ENCODE results near the gene GRIP2.

Gene GRIP2

DNA sequence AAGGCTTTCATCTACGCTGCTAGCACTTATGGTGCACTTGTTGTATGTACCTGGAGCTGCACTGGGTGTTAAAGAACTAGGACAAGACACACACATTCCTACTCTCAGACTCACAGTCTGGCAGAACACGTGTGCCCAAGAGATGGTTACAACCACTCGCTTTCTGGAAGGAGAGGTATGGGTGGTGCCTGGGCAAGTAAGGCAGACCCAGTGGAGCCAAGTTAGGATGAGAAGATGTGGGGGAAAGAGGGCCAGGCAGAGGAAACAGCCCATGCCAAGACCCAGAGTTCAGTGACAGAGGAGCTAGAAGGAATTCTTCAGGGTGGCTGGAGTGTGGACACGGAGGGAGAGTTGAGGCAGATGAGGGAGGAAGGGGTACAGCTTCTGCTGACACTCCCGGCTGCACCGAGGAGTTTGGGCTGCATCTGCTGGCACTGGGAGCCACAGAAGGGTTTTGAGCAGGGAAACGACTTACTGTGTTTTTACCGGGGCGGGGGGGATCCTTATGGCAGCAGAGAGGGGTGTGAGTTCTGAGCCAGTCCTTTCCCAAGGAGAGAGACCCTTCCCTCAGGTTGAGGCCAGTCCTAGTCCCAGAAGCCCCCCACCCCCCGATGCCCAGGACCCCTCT is 59.0 kb downstream of the GRIP2 start:
- no peak for DNase-seq

GRCh38 chr3:14480207-14481017 is 59.7 kb downstream of the GRIP2 start:
- no peak for DNase-seq

DNA sequence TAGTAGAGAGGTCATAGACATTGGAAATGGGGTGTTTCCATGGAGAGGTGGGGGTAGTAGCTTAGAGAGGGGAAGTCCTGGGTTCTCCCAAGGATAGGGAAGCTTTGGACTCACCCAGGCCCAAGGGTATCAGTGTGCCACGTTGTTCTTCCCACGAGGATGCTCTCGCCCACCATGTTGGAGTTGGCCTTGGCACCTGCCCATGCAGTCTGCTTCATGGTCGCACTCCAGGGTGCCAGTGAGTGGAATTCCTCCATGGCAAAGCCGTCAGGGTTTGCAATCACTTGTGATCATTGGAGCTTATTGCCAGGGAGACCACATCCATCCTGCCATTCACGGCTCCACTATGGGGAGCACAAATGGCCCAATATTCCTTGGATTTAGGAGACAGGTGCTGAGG is 60.6 kb downstream of the GRIP2 start:
- no peak for DNase-seq

- no peak for DNase-seq
Measured at GRCh38 chr3:14478956-14479550, 61.1 kb downstream of the GRIP2 start.

GRCh38 chr3:14477311-14477935 is 62.7 kb downstream of the GRIP2 start:
- DNase-seq = no peak

- DNase-seq = no peak
Measured at GRCh38 chr3:14476583-14477265, 63.4 kb downstream of the GRIP2 start.

- DNase-seq = no peak
Measured at GRCh38 chr3:14475621-14476020, 64.5 kb downstream of the GRIP2 start.

DNA sequence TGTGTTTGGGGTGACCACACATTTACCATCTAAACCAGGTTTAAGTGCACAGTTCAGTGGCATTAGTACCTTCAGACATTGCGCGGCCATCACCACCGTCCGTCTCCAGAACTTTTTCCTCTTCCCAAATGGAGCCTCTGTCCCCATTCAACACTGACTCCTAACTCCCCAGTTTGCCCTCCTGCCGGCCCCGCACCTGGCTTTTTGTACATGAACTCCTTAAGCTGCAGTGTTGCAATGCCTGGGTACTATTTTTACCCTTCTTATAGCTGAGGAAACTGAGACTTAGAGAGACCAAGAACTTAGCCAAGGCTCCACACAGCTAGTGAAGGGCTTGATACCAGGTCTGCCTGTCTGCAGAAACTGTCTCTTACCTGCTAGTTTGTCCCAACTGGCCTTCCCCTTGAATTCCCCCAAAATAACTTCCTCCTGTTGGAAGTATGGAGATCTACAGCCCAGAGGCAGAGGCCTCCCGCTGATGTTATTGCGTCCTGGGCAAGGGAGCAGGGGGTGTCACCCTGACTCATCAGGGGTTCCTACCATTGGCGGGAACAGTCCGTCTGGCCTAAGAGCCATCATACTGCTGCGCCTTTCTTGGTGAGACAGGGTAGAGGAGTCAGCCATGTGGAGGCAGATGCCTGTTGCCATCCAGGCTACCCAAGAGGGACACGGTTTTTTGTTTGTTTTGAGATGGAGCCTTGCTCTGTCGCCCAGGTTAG is 65.6 kb downstream of the GRIP2 start:
- DNase-seq = no peak

- no peak for DNase-seq
Measured at GRCh38 chr3:14473411-14473891, 66.7 kb downstream of the GRIP2 start.

DNA sequence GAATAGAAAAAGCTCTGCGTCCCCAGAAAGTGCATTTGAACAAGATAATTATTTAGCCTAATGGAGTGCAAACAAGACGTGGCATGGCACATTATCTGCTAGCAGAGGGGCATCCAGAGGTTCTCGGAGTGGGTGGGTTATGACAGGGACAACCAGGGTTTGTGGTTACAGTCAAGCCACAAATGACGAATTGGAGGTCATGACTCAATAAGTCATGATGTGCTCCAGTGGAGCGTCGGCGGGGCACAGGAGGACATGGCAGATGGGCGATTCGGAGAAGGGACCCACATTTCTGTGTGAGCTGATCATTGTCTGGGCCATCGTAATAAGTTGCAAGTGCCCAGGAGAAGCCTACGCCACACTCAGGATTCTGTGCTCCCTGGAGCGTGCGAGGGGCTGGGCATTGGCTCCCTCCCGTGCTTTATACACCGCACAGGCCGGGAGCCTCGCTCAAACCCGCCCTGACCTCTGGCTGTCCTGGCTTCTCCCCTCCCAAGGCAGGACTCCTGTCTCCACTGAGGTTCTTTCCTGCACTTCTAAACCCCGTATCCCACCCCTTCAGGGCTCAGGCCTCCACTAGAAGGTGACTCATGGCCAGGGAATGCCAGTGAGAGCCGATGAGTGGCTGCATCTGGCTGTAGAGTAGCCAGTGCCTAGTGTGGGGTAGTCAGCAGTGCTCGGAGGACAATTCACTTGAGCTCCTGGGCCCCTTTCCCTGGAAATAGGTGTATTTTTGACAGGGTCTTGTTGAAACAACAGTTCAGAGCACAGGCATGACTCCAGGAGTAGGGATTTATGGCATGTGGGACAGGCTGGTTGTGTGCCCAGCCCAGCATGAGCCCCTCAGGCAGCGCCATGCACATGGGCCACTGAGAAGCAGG is 67.4 kb downstream of the GRIP2 start:
- no peak for DNase-seq

GRCh38 chr3:14471690-14472089 is 68.5 kb downstream of the GRIP2 start:
- no peak for DNase-seq

DNA sequence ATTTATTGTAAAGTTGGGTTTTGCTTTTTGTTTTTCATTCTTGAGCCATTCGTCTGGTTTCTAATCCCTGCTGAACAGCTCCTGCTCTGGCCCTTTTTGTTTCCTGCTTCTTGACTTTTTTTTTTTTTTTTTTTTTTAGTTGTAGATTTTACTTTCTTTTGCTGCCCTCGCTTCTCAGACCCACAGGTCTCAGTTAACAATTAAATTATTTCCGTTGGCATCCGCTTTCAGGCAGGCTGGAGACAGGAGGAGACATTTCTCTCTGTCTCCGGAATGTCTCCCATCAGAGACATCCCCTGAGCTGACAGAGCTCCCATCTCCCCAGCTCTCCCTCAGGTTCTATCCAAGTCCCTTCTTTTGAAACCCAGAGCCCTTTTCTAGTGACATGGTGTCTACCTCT is 69.1 kb downstream of the GRIP2 start:
- no peak for DNase-seq

DNA sequence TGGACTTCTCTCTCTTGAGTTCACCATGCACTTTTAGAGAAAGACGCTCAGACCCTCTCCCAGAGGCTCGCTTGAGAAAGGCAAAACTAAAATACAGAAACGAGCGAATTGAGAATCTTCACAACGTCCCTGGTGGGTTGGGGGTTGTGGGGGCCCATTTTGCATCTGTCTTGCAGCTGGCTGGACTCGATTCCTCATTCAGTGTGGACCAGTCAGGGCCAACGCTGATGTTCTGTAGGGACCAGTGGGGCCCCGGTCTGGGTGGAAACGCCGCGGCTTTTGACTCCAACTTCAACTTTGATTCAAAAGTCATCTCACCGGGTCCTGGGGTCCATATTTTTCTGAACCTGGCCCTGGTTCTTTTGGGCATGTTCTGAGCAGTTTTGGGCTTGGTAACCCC is 69.7 kb downstream of the GRIP2 start:
- no peak for DNase-seq

DNA sequence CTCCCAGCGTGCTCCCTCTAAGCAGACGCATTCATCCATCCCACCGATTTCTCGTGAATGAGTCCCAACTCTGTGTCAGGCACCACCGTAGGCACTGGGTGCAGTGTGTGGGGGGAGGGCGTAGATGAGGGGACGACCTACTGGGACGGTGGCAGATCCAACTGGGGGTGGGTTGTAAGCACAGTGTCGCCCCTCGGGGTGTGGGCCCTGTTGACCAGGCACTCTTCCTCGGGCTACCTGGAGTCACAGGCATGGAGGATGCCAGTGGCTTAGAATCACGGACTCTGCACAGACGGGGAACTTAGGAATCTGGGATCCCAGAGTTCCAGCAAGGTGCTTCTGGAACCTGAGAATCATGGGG is 71.5 kb downstream of the GRIP2 start:
- no peak for DNase-seq

- DNase-seq = peak; percentile 42
Measured at GRCh38 chr3:14467814-14468620, 72.1 kb downstream of the GRIP2 start.

DNA sequence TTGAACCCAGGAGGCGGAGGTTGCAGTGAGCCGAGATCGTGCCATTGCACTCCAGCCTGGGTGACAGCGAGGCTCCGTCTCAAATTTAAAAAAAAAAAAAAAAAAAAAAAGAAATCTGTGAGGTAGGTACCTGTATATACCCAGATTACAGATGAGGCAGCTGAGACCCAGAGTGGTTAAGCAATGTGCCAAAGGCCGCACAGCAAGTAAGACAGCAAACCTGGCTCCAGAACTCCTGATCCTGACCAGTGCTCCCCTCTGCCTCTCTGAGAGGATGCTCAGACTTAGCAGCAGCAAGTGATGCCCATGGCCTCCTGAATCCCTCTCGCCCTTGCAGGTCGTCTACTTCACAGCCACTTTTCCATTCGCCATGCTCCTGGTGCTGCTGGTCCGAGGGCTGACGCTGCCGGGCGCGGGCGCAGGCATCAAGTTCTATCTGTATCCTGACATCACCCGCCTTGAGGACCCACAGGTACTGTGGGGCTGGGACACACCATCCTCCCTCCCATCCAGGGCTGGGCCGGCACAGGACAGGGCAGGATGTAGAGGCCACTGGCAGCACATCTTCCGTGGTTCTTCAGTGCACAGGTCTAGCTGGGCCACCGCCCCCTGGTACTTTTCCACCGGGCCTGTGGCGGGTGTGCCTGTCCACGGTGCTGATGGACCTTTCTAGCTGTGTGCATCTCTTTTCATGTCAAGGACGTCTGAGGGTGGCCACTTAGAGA is 73.8 kb downstream of the GRIP2 start:
- DNase-seq = no peak

GRCh38 chr3:14465425-14465824 is 74.7 kb downstream of the GRIP2 start:
- DNase-seq = no peak

DNA sequence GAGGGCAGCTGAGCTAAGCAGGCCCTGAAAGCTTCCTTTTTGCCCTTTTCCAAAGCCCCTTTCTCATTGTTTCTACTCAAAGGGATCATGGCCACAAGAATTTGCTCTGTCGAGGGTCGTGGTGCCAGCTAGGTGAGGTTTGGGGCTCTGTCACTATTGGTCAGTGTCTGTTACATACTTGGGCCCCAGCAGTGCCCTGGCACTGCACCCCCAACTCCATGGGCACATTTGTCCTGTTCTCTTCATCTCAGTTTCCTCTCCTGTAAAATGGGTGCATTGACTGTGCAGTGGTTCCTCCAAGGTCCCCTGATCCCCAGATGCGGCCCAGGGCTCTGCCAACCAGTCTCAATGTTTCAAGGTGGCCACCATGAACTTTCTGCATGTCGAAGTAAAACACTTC is 75.6 kb downstream of the GRIP2 start:
- DNase-seq = no peak

- DNase-seq = no peak
Measured at GRCh38 chr3:14464141-14464465, 76.0 kb downstream of the GRIP2 start.

Data from CD4-positive, alpha-beta T cell treated with Interleukin-4 for 4 hours (primary cell).